Mucosa of rectum (tissue), 2 donors: ENCODE results near the gene TSR3.

Experiments used
- H3K27ac ChIP-seq, 2 donors: one replicate each; pipeline ENCODE4 v1.7.0; 2013; ENCODE audit warnings: inconsistent platforms in 2 of 2, low read depth in 2 of 2, low read length in 2 of 2
- H3K27me3 ChIP-seq, 2 donors: one replicate each; pipeline ENCODE4 v1.7.0; 2013; ENCODE audit warnings: low read length in 2 of 2; ENCODE audit not compliant: control insufficient read depth in 2 of 2, insufficient read depth in 2 of 2
- H3K36me3 ChIP-seq, 2 donors: one replicate each; pipeline ENCODE4 v1.7.0; 2013; ENCODE audit warnings: low read length in 2 of 2; ENCODE audit not compliant: control insufficient read depth in 2 of 2, insufficient read depth in 2 of 2
- H3K4me1 ChIP-seq, 2 donors: one replicate each; pipeline ENCODE4 v1.7.0; 2013; ENCODE audit warnings: low read length in 2 of 2, mild to moderate bottlenecking in 1 of 2; ENCODE audit not compliant: control insufficient read depth in 2 of 2, insufficient read depth in 2 of 2
- H3K4me3 ChIP-seq, 2 donors: one replicate each; pipeline ENCODE4 v1.7.0; 2013; ENCODE audit warnings: low read length in 2 of 2
- H3K9ac ChIP-seq, 2 donors: one replicate each; pipeline ENCODE4 v1.7.0; 2013; ENCODE audit warnings: low read length in 2 of 2, low read depth in 1 of 2, mild to moderate bottlenecking in 1 of 2
- H3K9me3 ChIP-seq, 2 donors: one replicate each; pipeline ENCODE4 v1.7.0; 2013; ENCODE audit warnings: low read length in 2 of 2; ENCODE audit not compliant: control insufficient read depth in 2 of 2
- donor health status: healthy.
- donor health status: Normal muscosa, but diverticular disease.

Gene TSR3

DNA sequence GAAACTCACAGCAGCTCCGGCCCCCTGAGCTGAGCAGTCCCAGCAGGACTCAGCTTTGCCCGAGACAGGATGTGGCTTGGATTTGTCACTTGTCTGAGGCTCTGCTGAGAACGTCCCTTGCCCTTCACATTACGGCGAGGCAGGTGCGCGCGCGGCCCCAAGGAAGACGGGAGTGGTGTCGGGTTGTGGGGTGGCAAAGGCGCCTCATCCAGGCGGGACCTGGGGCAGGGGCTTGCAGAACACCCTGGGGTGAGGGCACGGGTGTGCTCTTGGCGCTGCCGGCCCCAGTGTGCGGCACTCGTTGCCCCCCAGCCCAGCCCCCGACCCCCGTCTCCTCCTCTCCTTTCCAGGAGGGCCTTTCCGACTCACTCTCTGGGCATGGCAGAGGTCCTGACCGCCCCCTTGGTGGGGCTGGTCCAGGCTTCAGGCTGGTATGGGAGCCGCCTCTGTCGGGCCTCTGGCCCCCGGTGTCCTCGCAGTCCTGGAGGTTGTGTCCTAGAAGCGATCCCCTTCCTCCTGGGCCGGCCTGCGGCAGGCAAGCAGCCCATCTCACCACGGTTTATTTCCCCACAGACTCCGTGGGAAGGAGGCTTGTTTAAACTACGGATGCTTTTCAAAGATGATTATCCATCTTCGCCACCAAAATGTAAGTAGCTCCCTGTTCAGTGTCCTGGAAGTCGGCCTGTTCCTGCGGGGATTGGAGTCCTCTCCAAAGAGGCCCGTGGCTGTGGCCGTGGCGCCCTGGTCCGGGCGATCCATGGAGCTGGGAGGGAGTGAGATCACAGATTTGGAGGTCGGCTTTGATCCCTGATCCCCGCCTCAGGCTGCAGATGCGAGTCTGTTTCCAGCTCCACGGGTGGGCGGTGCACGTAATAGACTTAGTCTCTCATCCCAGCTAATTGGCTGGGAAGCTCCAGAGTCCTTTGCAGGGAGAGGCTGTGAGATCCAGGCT lies 36.3 kb downstream of the TSR3 start:
- Histone ChIP-seq H3K4me3 (no peak overlapping the region), H3K27me3 (no peaks in the 10 kb centered on the region), H3K9ac (no peak overlapping the region), H3K4me1 (peaks cover 22 to 27% of the 10 kb centered on the region in 2 donors), H3K9me3 (no peaks in the 10 kb centered on the region), H3K36me3 (peaks cover 54 to 71% of the 10 kb centered on the region in 2 donors), H3K27ac (no peak overlapping the region)

DNA sequence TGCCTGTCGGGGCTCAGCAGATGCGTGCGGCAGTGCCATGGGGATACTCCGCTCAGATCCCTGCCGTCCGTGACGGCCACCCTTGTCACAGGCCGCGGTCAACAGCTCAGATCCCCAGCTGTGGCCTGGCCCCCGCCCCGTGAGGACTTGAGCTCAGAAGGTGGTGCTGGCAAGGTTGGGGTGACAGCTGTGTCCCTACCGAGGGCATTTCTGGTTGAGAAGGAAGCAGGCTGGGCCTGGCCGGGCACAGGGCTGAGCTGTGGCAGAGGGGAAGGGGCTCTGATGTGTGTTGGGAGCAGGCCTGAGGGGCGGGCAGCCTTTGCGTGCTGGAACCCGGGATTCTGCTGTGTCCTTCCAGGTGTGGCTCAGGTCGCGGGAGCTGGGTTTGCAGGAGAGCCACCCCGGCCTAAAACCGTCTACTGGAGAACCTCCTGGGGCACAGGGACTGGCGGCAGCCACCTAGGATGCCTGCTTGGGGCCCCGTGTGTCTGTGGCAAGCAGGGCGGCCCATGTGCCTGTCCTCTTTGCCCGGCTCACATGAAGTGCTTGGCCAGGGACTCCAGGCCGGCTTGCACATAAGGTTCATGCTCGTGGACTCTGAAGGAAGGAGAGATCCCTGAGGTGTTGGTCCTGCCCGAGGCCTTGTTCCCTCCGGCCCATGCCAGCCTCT lies 37.1 kb downstream of the TSR3 start:
- H3K4me1 ChIP-seq, result peaks cover 23 to 27% of the 10 kb centered on the region in 2 donors
- no peaks in the 10 kb centered on the region for H3K27me3 ChIP-seq
- peaks cover 48 to 64% of the 10 kb centered on the region in 2 donors for H3K36me3 ChIP-seq
- no peaks in the 10 kb centered on the region for H3K9me3 ChIP-seq
- no peak overlapping the region for H3K9ac ChIP-seq
- no peak overlapping the region for H3K27ac ChIP-seq
- no peak overlapping the region for H3K4me3 ChIP-seq

DNA sequence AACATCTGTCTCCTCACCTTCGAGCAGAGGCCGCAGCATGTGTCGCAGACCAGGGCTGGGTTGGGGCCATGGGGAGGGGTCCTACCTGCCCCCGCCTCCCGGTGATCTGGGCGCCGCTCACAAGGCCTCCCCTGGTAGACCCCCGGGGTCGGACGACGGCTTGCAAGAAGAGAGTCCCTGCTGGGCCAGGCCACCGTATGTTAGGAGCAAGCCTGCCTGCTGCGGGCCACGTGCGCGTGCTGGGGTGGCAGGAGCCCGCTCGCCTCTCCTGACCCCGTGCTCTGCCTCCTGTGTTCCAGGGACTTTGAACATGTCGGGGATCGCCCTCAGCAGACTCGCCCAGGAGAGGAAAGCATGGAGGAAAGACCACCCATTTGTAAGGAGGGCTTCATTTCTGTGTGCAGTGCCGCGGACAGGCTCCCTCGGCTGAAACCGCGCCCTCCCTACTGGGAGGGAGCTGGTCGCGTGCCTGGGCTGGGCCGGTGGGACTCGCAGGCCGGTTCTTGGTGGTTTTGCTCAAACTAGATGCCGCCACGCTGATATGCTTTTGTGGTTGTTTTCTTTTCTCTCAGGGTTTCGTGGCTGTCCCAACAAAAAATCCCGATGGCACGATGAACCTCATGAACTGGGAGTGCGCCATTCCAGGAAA lies 37.8 kb downstream of the TSR3 start:
- no peak overlapping the region for H3K4me3 ChIP-seq
- H3K9me3 ChIP-seq, result no peaks in the 10 kb centered on the region
- peaks cover 41 to 57% of the 10 kb centered on the region in 2 donors for H3K36me3 ChIP-seq

DNA sequence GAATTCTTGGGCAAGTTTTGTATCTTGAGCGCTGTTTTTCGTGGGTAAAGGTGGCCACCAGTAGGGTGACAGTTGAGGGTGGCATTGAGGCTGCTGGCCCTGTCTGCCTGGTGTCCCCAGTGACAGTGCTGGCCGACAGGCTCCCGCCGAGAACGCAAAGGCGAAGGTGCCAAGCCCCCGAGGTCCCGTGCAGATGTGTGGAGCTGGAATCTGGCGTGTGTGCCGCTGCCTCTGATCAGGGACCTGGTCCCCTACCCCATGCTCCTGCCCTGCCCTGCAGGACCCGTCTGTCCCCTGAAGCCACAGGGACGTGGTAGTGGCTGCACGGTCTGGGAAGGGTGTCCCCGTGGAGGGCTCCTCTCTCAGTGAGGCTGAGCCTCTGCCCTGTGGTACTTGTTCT lies 38.8 kb downstream of the TSR3 start:
- peaks cover 34 to 48% of the 10 kb centered on the region in 2 donors for H3K36me3 ChIP-seq
- H3K27me3 ChIP-seq, result no peaks in the 10 kb centered on the region
- no peak overlapping the region for H3K27ac ChIP-seq
- no peaks in the 10 kb centered on the region for H3K9me3 ChIP-seq
- peaks cover 23 to 27% of the 10 kb centered on the region in 2 donors for H3K4me1 ChIP-seq
- H3K9ac ChIP-seq, result no peak overlapping the region
- H3K4me3 ChIP-seq, result no peak overlapping the region

More for the DNA sequence above, 37.8 kb downstream of the TSR3 start:
- Histone ChIP-seq H3K27me3 (no peaks in the 10 kb centered on the region), H3K27ac (no peak overlapping the region), H3K4me1 (peaks cover 23 to 27% of the 10 kb centered on the region in 2 donors), H3K9ac (no peak overlapping the region)

DNA sequence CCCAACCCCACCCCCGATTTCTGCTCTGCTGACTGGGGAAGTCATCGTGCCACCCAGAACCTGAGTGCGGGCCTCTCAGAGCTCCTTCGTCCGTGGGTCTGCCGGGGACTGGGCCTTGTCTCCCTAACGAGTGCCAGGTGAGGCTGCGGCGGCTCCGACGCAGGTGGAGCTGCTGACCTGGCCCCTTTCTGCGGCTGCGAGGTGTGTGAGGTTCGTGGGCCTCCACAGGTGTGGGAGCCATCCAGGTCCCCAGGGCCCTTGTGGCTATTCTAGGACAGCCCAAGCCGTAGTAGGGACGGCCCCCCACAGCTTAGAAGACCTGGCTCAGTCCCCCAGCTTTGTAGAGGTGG lies 39.2 kb downstream of the TSR3 start:
- H3K4me3 ChIP-seq, result peak overlapping the region in 1 of 2 donors; percentile 13
- H3K9me3 ChIP-seq, result no peaks in the 10 kb centered on the region
- peaks cover 29 to 44% of the 10 kb centered on the region in 2 donors for H3K36me3 ChIP-seq
- no peak overlapping the region for H3K9ac ChIP-seq
- H3K27me3 ChIP-seq, result no peaks in the 10 kb centered on the region
- no peak overlapping the region for H3K27ac ChIP-seq
- H3K4me1 ChIP-seq, result peaks cover 23 to 27% of the 10 kb centered on the region in 2 donors

DNA sequence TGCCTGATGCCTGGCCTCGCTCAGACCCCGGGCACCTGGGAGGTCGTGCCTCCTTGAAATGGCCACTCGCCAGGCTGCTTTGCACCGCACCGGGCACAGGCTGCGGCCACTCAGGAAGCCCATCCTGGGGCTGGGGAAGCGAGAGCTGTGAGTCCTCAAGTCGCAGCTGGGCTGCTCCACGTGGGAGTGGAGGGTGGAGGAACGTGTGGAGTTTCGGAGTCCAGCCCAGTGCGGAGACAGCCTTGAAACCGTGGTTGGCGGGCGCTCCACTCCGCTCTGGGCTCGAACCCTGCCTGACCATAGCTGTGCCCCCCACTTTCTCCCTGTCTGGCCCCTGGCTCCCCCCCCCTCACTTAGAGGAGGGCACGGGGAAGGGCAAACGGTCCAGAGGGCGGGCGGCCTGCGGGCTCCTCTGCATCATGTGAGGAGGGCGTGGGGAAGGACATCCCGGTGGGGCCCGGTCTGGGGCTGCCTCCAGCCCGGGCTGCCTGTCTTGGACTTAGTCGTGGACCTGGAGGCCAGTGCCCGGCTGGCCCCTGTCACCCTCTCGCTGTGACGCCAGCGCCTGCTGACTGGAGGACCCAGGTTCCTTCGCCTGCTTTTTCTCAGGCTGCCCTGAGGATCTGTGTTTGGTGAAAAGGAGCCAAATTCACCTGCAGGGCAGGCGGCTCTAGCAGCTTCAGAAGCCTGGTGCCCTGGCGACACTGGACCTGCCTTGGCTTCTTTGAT lies 39.8 kb downstream of the TSR3 start:
- Histone ChIP-seq H3K27me3 (no peaks in the 10 kb centered on the region), H3K36me3 (peaks cover 25 to 38% of the 10 kb centered on the region in 2 donors), H3K4me1 (peaks cover 23 to 27% of the 10 kb centered on the region in 2 donors), H3K27ac (no peak overlapping the region), H3K4me3 (peak overlapping the region; percentile 65 to 91), H3K9ac (peak overlapping the region; percentile 61 to 73), H3K9me3 (no peaks in the 10 kb centered on the region)

DNA sequence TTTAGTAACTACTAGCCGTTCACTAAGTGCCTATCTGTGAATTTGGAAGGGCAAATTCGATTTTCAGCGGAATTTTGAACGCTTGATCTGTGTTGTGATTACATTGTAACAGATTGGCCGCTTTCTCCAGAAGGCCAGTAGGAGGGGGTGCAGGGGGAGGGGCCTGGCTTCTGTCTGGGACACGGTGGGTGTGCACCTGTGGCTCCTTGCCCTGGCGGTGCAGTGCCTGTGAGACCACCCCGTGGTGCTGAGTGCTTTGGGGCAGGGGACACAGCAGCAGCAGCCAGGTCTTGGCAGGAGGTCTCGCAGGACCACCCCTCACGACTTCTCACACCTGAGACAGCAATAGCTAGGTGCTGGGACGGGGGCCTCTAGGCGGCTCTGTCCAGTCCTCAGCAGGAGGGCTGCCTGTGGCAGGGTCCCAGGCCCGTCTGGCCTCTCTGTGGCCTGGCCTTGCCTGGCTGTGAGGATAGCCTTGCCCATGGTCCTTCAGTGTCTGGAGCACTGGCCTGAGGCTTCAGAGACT lies 40.4 kb downstream of the TSR3 start:
- peaks cover 23 to 27% of the 10 kb centered on the region in 2 donors for H3K4me1 ChIP-seq

DNA sequence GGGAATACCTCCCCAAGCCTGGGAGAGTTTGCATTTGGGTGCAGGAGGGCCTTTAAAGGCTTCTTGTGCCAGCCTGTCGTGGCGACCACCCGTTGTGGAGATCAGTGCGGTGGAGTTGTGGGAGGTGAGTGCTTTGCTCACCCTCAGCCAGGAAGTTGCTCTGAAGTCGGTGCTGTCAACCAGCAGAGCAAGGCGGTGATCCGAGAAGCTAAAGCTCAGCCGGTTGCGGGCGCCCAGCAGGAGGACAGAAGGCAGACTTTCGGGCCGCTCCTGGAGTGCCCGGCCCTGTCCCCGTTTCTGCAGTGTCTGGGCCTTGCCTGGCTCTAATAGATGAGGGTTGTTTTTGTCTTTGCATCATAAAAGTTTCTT lies 40.9 kb downstream of the TSR3 start:
- peak overlapping the region; percentile 61 to 73 for H3K9ac ChIP-seq
- H3K4me3 ChIP-seq, result peak overlapping the region; percentile 65 to 91
- H3K27ac ChIP-seq, result peak overlapping the region in 1 of 2 donors; percentile 40
- H3K36me3 ChIP-seq, result peaks cover 16 to 27% of the 10 kb centered on the region in 2 donors
- H3K4me1 ChIP-seq, result peaks cover 23 to 27% of the 10 kb centered on the region in 2 donors
- no peaks in the 10 kb centered on the region for H3K9me3 ChIP-seq
- no peaks in the 10 kb centered on the region for H3K27me3 ChIP-seq

More for the DNA sequence above, 40.4 kb downstream of the TSR3 start:
- peak overlapping the region; percentile 61 to 73 for H3K9ac ChIP-seq
- H3K36me3 ChIP-seq, result peaks cover 21 to 32% of the 10 kb centered on the region in 2 donors
- peak overlapping the region; percentile 65 to 91 for H3K4me3 ChIP-seq
- H3K9me3 ChIP-seq, result no peaks in the 10 kb centered on the region
- H3K27ac ChIP-seq, result no peak overlapping the region
- H3K27me3 ChIP-seq, result no peaks in the 10 kb centered on the region
